Left forelimb (tissue), 1 donor: Measurements from ENCODE around the gene CIDEC.
"Not testable (repeated sequence)": the region's sequence is repeated elsewhere in the genome, so short reads cannot be mapped to it uniquely, and the experiment has no call there.

ENCODE experiments used
- DNase-seq: peaks from one replicate; pipeline ENCODE4 v3.0.0-alpha.2; 2018; ENCODE audit warnings: low spot score

CIDEC gene

DNA sequence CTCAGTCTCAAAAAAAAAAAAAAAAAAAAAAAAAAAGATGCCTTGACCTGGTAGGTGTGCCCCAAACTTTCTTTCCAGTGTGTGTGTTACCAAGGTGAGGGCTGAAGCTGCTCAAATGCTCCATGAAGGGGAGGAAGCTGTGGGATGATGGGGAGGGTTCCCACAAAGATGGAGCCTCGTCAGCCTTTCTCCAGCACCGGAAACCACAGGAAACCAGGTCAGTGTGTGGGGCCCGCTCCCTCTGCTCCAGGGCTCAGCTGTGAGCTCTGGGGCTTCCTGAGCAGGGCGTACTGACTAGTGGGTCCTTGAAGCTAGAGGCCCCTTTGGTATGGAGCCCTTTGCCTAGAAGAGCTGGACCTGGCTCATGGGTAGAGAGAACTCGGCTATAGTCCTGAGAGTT, 21.9 kb upstream of the CIDEC start:
- DNase-seq: no peak

GRCh38 chr3:9900965-9901415, 20.9 kb upstream of the CIDEC start:
- not testable (repeated sequence) for DNase-seq

DNA sequence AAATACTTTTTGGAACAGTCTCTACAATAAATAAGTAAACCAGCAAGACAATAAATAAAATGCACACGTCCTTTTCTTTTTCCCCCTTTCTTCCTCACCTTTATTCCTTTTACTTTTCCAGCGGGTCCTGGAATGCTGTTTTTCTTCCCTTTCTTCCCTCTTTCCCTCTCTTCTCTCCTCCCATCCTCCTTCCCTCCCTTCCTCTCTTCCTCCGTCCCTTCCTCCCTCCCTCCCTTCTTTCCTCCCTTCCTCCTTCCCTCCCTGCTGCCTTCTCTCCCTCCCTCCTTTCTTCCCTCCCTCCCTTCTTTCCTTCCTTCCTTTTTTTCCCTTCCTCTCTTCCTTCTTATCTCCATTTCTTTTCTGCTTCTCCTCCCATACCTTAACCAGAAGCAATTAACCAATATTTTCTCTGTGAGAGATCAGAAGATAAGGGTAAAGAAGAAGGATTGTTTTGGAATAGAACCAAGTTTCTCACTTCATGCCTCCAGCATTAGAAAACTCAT, 19.3 kb upstream of the CIDEC start:
- no peak for DNase-seq

DNA sequence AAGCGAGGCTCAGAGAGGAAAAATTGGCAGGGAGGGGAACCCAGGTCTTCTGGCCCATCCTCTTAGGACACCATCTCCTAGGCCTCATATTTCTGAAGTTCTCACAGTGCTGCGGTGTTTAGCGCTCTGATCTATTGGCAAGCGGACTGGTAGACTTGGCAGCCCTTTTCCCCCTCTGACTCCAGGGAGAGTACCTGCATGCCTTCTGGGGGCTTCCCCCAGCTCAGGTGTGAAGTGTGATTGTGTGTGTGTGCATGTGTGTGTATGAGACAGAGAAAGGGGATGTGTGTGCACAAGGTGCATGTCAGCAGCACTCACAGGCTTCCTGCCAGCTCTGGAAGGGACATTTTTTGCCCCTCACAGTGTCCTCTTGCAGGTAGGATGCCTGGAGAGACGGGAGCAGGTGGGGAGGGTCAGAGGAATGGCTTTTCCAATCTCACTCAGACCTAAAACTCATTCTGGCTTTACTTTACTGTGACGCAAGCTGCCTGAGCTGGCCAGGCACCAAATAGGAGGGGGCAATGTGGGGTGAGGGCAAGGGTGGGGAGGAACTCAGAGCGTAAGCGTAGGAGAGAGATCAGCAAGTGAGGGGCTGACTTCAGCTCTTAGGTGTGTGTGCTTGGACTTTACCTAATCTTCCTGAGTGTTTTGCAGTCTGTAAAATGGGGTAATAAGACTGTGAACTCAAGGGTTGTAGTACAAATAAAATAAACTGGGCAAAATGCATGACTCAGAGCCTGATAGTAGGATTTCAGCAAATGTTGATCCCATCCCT, 18.6 kb upstream of the CIDEC start:
- DNase-seq: no peak

DNA sequence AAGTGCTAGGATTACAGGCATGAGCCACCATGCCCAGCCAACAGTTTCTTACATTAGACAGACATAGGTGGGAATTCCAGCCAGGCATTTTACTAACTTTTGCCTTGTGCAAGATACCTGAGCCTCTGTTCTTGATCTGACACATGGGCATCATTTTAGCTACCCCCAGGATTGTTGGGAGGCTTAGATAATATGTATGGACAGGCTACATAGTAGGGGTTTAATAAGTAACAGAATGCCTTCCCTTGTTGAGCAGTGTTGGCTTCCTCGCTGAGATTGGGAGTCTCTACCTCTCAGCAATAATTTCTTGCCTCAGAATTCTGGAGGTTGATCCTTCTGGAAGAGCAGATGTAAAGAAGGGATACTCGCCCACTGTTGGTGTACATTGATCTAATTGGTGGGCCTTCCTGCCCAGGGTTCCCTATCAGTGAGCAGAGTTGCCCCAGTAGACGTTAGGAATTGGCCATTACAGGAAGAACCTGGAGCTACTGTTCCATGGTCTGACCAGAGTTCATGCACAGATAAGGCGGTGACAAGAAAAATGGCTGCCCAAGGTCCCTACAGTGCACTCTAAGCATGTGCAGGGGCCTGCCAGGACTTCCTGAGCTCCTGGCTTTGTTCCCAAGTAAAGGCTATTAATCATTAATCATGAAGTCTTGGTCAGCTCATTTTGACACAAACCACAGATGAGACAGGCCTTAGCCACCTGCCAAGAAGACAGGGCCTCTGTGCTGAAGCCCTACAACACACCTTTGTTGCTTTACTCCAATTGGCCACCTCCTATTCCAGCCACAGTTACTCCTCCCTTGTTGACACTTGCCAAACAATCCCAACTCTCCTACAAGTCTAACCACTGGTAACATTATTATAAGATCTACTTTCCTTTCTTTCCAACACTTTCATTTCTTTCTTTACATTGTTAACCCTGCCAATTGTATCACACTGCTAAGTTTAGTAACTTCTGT, 17.6 kb upstream of the CIDEC start:
- DNase-seq: no peak

- DNase-seq: not testable (repeated sequence)
These were observed 16.8 kb upstream of the CIDEC start for GRCh38 chr3:9896755-9897407.

- not testable (repeated sequence) for DNase-seq
These were observed 15.7 kb upstream of the CIDEC start for GRCh38 chr3:9895715-9896114.

- no peak for DNase-seq
These were observed 13.7 kb upstream of the CIDEC start for GRCh38 chr3:9893739-9894138.

- DNase-seq: no peak
These were observed 11.1 kb upstream of the CIDEC start for GRCh38 chr3:9891072-9891622.

GRCh38 chr3:9890249-9891071, 10.4 kb upstream of the CIDEC start, which contains the start of gene JAGN1:
JAGN1 (plus strand) TSS chr3:9890610; CDS start chr3:9890723, 113 bp downstream.
- peak; percentile 97 for DNase-seq

DNA sequence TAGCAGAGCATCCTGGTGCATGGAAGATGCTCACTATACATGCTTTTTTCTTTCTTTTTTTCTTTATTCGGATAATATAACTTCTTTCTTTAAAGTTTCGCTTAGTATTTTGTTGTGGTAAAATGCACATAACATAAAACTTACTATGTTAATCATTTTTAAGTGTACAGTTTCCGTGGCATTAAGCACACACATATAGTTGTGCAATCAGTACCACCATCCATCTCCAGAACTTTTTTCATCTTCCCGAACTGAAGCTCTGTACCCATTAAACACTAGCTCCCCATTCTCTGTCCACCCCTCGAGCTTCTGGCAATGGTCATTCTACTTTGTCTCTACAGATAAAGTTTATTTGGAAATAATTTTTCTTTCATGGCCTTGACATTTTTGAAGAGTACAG, 9.4 kb upstream of the CIDEC start:
- no peak for DNase-seq

- no peak for DNase-seq
These were observed 8.5 kb upstream of the CIDEC start for GRCh38 chr3:9888540-9888939.

- no peak for DNase-seq
These were observed 7.4 kb upstream of the CIDEC start for GRCh38 chr3:9887480-9887879.

GRCh38 chr3:9886328-9886727, 6.3 kb upstream of the CIDEC start:
- DNase-seq: no peak

DNA sequence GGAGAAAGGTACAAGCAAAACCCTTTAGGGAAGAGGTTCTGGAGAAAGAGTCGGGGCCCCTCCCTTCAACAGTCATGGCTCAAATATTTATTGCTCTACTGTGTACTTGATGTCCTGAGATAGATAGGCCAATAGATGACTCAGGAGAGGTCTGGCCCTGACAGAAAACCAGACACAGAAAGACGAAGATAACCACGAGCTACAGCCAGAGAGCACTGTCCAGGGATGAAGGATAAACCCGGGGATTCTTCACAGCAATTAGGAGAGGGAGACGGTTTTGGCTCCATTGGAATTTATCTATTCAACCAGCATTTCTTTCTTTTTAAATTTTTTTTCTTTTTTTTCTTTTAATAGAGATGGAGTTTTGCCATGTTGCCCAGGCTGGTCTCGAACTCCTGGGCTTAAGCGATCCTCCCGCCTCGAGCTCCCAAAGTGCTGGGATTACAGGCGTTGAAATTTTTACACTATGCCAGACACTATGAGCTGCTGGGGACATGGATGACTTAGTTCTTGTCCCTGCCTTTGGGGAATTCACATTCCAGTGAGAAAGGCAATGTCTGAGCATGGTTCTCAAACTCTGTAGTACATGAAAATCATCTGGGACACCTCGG, 4.6 kb upstream of the CIDEC start:
- DNase-seq: no peak

DNA sequence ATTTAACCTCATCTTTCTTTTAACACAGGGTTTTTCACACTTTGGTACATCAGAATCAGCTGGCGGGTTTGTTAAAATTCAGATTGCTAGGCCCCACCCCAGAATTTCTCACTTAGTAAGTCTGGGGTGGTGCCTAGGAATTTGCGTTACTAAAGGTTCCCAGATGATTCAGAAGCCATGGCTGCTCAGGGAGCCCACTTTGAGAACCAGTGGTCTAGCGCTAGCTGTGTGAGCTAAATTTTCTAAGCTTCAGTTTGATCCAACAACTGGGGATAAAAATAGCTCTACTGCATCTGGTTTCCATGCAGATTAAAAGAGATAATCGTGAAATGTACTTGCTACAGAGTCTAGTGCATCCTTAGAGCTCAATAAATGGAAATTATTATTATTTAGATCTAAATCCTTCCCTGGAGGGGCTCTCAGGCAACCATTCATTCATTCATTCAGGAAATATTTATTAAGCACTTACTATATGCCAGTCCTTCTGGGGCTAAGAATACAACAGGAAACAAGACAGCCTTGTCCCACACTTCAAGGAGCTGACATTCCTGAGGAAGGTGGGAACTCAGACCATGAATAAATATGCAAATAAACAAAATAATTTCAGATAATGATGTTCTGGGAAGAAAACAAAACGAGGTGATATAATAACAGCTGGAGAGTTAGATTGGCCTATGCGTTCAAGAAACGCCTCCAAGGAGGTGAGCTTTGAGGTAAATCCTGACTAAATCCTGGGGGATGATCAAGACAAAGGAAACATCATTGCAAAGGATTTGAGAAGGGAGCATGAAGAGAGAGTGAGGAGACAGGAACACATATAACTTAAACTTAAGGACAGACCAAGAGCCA, 3.9 kb upstream of the CIDEC start:
- DNase-seq: no peak

DNA sequence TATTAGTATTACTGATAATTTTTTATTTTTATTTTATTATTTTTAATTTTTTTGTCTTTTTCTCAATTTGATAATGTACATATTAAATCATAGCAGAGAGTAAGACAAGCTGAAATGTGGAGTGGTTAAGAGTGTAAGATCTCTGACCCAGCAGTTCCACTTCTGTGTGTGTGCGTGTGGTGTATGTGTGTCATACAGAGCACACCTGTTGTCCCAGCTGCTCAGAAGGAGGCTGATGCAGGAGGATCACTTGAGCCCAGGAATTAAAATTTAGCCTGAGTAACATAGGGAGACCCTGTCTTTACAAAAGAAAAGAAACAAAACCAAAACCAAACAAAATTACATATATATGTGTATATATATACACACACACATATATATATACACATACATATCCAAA, 1.4 kb upstream of the CIDEC start:
- DNase-seq: no peak

DNA sequence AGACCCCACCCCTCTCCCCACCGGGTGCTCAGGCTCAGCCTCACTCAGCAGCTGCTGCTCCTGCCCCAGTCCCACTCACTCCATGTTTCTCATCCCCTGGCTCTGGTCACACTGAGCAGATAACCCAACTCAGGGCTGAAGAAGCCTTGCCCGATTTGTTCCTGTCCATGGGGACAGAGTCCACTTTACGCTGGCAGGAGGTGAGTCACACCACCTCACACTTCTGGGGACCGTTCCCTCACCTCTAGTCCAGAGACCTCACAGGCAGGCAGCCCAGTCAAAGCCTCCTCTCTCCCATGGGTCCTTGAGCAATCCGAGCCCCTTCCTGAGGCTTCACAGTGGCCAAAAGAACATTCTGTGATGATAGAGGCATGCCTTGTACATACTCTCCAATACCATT, 1.4 kb downstream of the CIDEC start:
- no peak for DNase-seq

GRCh38 chr3:9876991-9877390, 3.1 kb downstream of the CIDEC start:
- no peak for DNase-seq

DNA sequence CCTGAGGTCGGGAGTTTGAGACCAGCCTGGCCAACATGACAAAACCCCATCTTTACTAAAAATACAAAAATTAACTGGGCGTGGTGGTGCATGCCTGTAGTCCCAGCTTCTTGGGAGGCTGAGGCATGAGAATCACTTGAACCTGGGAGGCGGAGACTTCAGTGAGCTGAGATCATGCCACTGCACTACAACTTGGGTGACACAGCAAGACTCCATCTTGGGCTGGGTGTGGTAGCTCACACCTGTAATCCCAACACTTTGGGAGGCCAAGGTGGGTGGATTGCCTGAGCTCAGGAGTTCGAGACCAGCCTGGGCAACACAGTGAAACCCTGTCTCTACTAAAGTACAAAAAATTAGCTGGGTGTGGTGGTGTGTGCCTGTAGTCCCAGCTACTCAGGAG, 3.8 kb downstream of the CIDEC start:
- not testable (repeated sequence) for DNase-seq
